Limb (tissue), 2 donors: ENCODE measurements around the gene RASGRF2.

Source experiments
- DNase-seq, 2 donors: peaks; one replicate each; pipeline ENCODE4 v3.0.0-alpha.2; 2016; ENCODE audit errors: extremely low spot score in 2 of 2

The RASGRF2 gene

GRCh38 chr5:81205058-81205457 is 244.9 kb downstream of the RASGRF2 start:
- no peak for DNase-seq

- no peak for DNase-seq
Measured at GRCh38 chr5:81207009-81207408, 246.8 kb downstream of the RASGRF2 start.

GRCh38 chr5:81208904-81209303 is 248.7 kb downstream of the RASGRF2 start:
- DNase-seq, result no peak

- no peak for DNase-seq
Measured at GRCh38 chr5:81209386-81209785, 249.2 kb downstream of the RASGRF2 start.

GRCh38 chr5:81209869-81210493 is 249.8 kb downstream of the RASGRF2 start:
- no peak for DNase-seq

- DNase-seq, result no peak
Measured at GRCh38 chr5:81212211-81212751, 252.1 kb downstream of the RASGRF2 start.

GRCh38 chr5:81213070-81213469 is 252.9 kb downstream of the RASGRF2 start:
- DNase-seq, result no peak

- no peak for DNase-seq
Measured at GRCh38 chr5:81214848-81215247, 254.7 kb downstream of the RASGRF2 start.

GRCh38 chr5:81216152-81216551 is 256.0 kb downstream of the RASGRF2 start:
- DNase-seq, result no peak

- no peak for DNase-seq
Measured at GRCh38 chr5:81219389-81219788, 259.2 kb downstream of the RASGRF2 start.

GRCh38 chr5:81222285-81222684 is 262.1 kb downstream of the RASGRF2 start:
- no peak for DNase-seq

GRCh38 chr5:81225463-81225862 is 265.3 kb downstream of the RASGRF2 start:
- DNase-seq, result no peak

GRCh38 chr5:81226286-81226685 is 266.1 kb downstream of the RASGRF2 start:
- no peak for DNase-seq

- DNase-seq, result no peak
Measured at GRCh38 chr5:81226949-81227348, 266.8 kb downstream of the RASGRF2 start.

GRCh38 chr5:81228084-81228483 is 267.9 kb downstream of the RASGRF2 start:
- DNase-seq, result no peak

- DNase-seq, result no peak
Measured at GRCh38 chr5:81230416-81230815, 270.3 kb downstream of the RASGRF2 start.

GRCh38 chr5:81232464-81233079 is 272.4 kb downstream of the RASGRF2 start:
- no peak for DNase-seq

GRCh38 chr5:81233080-81233634 is 273.0 kb downstream of the RASGRF2 start, which contains the start of gene CKMT2:
TSS of gene CKMT2 (plus strand) at chr5:81233322. CDS start at chr5:81251133, 17,811 bp downstream.
- peak; percentile 41 to 69 for DNase-seq

GRCh38 chr5:81234299-81234698 is 274.1 kb downstream of the RASGRF2 start:
- DNase-seq, result no peak

- DNase-seq, result no peak
Measured at GRCh38 chr5:81234801-81235200, 274.6 kb downstream of the RASGRF2 start.

- no peak for DNase-seq
Measured at GRCh38 chr5:81235287-81236072, 275.3 kb downstream of the RASGRF2 start.

- no peak for DNase-seq
Measured at GRCh38 chr5:81238460-81238859, 278.3 kb downstream of the RASGRF2 start.
